ENCODE data around the gene SCUBE1.

DNA sequence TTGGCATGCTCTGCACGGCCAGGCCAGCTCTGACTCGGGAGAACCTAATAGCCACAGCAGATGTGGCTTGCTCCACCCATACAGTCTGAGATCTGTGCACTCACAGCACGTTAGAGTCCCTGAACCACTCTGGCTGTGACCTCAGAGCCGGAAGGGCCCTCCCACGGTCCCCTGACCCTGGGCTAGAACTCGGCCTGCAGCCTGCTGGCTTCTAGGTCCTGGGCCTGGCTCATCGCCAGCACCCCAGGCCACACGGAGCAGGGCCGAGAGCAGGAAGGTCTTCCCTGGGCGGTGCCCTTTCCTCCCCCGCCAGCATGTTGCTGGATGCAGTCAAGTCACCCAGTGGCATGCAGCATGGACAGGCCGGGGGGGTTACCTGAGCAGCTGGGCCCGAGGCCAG lies 120.9 kb downstream of the SCUBE1 start:
- TF ChIP-seq, protein P1, sequence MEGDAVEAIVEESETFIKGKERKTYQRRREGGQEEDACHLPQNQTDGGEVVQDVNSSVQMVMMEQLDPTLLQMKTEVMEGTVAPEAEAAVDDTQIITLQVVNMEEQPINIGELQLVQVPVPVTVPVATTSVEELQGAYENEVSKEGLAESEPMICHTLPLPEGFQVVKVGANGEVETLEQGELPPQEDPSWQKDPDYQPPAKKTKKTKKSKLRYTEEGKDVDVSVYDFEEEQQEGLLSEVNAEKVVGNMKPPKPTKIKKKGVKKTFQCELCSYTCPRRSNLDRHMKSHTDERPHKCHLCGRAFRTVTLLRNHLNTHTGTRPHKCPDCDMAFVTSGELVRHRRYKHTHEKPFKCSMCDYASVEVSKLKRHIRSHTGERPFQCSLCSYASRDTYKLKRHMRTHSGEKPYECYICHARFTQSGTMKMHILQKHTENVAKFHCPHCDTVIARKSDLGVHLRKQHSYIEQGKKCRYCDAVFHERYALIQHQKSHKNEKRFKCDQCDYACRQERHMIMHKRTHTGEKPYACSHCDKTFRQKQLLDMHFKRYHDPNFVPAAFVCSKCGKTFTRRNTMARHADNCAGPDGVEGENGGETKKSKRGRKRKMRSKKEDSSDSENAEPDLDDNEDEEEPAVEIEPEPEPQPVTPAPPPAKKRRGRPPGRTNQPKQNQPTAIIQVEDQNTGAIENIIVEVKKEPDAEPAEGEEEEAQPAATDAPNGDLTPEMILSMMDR (IDR thresholded peaks at IDR 0.05), result no peak
- TF ChIP-seq POLR2AphosphoS5 (IDR thresholded peaks at IDR 0.05) (no peak), POLR2A (IDR thresholded peaks at IDR 0.05) (no peak)

Measured in gastroesophageal sphincter (tissue), 3 donors.